ENCODE data around the gene RANBP17.

DNA sequence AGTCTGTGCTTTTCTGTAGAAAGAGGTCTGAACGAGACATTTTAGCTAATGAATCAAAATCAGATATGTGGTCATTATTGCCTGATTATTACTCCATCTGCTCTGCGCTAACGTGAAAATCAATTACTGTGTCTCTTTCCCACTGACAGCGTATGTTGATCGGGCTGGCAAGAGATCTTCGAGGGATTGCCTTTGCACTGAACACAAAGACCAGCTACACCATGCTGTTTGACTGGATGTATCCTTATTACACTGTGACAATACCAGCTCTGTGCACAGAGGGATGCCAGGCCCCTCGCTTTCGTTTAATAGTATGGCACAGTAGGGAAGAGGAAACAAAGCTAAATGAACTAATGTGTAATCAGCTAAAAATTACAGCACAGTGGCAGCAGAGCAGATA, 343.6 kb downstream of the RANBP17 start:
- TF ChIP-seq, protein P1, sequence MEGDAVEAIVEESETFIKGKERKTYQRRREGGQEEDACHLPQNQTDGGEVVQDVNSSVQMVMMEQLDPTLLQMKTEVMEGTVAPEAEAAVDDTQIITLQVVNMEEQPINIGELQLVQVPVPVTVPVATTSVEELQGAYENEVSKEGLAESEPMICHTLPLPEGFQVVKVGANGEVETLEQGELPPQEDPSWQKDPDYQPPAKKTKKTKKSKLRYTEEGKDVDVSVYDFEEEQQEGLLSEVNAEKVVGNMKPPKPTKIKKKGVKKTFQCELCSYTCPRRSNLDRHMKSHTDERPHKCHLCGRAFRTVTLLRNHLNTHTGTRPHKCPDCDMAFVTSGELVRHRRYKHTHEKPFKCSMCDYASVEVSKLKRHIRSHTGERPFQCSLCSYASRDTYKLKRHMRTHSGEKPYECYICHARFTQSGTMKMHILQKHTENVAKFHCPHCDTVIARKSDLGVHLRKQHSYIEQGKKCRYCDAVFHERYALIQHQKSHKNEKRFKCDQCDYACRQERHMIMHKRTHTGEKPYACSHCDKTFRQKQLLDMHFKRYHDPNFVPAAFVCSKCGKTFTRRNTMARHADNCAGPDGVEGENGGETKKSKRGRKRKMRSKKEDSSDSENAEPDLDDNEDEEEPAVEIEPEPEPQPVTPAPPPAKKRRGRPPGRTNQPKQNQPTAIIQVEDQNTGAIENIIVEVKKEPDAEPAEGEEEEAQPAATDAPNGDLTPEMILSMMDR (IDR thresholded peaks at IDR 0.05): no peak
- TF ChIP-seq POLR2A (IDR thresholded peaks at IDR 0.05): no peak

All from lower leg skin (tissue), 3 donors.